Lung (tissue), 12 donors: ENCODE measurements around the gene ALK. TPM values are rescaled to one million over a fixed set of nuclear protein-coding genes. Genes with fewer than 3 reads are reported as not detected.

Experiments
- ATAC-seq: fragments of 200-7000 bp; cut with Tn5 transposase; one replicate; pipeline ENCODE4 v1.9.1; 2020; ENCODE audit warnings: moderate number of reproducible peaks; ENCODE audit not compliant: insufficient read depth, low FRiP score
- DNase-seq, 3 donors: peaks; one replicate each; pipeline ENCODE4 v3.0.0-alpha.2; 2013 to 2017
- H3K27ac ChIP-seq, 2 donors: one replicate each; pipeline ENCODE4 v1.5.1; 2013; ENCODE audit warnings: mild to moderate bottlenecking in 2 of 2, moderate library complexity in 2 of 2, control low read depth in 1 of 2, inconsistent platforms in 1 of 2, low read depth in 1 of 2, low read length in 1 of 2
- H3K27me3 ChIP-seq, 3 donors: one replicate each; pipeline ENCODE4 v1.5.1; 2013; ENCODE audit warnings: low read length in 2 of 3; ENCODE audit not compliant: control insufficient read depth in 3 of 3, insufficient read depth in 3 of 3
- H3K36me3 ChIP-seq, 4 donors: one replicate each; pipeline ENCODE4 v1.5.1; 2013; ENCODE audit warnings: low read length in 4 of 4, mild to moderate bottlenecking in 1 of 4, moderate library complexity in 1 of 4; ENCODE audit not compliant: control insufficient read depth in 4 of 4, insufficient read depth in 4 of 4
- H3K4me1 ChIP-seq, 5 donors: one replicate each; pipeline ENCODE4 v1.5.1; 2013; ENCODE audit warnings: low read length in 5 of 5, mild to moderate bottlenecking in 2 of 5, moderate library complexity in 1 of 5; ENCODE audit not compliant: control insufficient read depth in 5 of 5, insufficient read depth in 5 of 5
- H3K4me3 ChIP-seq: one replicate; pipeline ENCODE4 v1.5.1; 2013; ENCODE audit warnings: mild to moderate bottlenecking, control low read depth, moderate library complexity
- H3K9ac ChIP-seq, 2 donors: one replicate each; pipeline ENCODE4 v1.5.1; 2013; ENCODE audit warnings: low read length in 2 of 2, control low read depth in 1 of 2; ENCODE audit not compliant: insufficient read depth in 1 of 2
- H3K9me3 ChIP-seq, 4 donors: one replicate each; pipeline ENCODE4 v1.5.1; 2013; ENCODE audit warnings: low read length in 3 of 4, mild to moderate bottlenecking in 1 of 4, moderate library complexity in 1 of 4; ENCODE audit not compliant: control insufficient read depth in 4 of 4, insufficient read depth in 3 of 4
- WGBS, 2 donors: extraction: QIAGEN DNeasy Blood & Tissue Kit; methylation state at CpG; one replicate each; pipeline ENCODE4 v1.1.7; 2013; 5-methylcytosine and 5-hydroxymethylcytosine counted together
- polyA plus RNA-seq, 2 donors: library from polyadenylated mRNA; stranded (reverse); fragments of 200-250 nt; gene quantifications; one replicate each; pipeline ENCODE4 v1.2.1, GENCODE V29; 2013
- total RNA-seq, 2 donors: library from RNA; depleted of rRNA in 1 of 2; stranded (reverse); fragments of >200 nt in 1 of 2; gene quantifications; one replicate each; pipeline ENCODE4 v1.2.1, GENCODE V29; 2014 to 2021
- TF ChIP-seq, protein P1 (sequence below): IDR thresholded peaks from 2 replicates; pipeline ENCODE4 v1.5.1; 2012; ENCODE audit warnings: mild to moderate bottlenecking; ENCODE audit errors: control extremely low read depth, extremely low read depth
- donor health status: control.
- donor health status: control.
- donor health status: Bipolar disorder and iron deficiency.
- donor health status: healthy.
- donor health status: DM: yes; HTN: yes; CAD: no.

ALK gene
- total and polyA plus RNA-seq, 4 donors, result 0.09 to 0.25 (median 0.10) TPM; not detected in 1

DNA sequence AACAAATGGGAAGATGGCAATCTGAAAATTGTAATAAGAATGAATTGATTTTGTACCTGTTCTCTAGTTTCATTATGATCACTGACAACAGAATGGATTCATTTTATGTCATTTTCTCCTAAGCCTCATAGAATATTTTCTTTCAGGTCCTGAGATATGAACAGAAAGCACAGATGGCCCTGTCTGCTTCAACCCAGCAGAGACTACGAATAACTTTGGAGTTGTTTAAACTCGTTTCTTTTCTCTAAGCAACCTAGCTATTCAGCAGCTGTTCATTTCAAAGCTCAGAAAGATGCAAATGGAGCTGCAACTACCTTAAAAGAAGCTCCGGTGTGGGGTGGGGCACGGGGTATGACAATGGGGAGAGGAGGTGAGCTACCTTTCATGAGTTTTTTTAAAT is 124.9 kb downstream of the ALK start:
- ATAC-seq, result no peak

DNA sequence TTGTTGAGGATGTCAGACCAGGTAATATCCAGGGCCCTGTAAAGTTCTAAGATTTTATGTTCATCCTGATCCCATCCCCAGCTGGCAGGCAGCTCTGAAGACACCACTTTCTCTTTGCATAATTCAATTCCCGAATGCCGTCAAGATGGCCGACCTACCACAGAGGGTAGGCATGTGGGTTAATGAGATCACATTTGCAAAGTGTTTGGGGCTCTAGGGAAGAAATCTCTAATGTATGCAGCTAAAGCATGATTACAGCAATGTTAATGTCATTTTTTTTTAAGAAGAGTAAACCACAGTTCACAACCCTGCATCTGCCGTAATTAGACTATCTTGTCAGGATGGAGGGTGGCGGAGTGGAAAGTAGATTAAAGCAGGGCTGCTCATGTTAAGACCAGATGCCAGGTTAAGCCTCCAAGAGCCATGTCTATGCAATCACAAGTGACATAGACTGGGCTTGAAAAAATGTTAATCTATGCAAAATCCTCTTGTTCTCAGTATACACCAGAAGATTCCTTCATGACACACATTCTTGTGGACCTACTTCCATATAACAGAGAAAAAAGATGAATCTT is 131.4 kb downstream of the ALK start:
- ATAC-seq (no peak), DNase-seq (no peak)
- TF ChIP-seq, protein P1, sequence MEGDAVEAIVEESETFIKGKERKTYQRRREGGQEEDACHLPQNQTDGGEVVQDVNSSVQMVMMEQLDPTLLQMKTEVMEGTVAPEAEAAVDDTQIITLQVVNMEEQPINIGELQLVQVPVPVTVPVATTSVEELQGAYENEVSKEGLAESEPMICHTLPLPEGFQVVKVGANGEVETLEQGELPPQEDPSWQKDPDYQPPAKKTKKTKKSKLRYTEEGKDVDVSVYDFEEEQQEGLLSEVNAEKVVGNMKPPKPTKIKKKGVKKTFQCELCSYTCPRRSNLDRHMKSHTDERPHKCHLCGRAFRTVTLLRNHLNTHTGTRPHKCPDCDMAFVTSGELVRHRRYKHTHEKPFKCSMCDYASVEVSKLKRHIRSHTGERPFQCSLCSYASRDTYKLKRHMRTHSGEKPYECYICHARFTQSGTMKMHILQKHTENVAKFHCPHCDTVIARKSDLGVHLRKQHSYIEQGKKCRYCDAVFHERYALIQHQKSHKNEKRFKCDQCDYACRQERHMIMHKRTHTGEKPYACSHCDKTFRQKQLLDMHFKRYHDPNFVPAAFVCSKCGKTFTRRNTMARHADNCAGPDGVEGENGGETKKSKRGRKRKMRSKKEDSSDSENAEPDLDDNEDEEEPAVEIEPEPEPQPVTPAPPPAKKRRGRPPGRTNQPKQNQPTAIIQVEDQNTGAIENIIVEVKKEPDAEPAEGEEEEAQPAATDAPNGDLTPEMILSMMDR, result no peak
- Histone ChIP-seq H3K36me3 (no peaks in the 10 kb centered on the region), H3K9me3 (no peaks in the 10 kb centered on the region), H3K9ac (no peak overlapping the region), H3K4me1 (no peaks in the 10 kb centered on the region), H3K27ac (no peak overlapping the region), H3K4me3 (no peak overlapping the region), H3K27me3 (no peaks in the 10 kb centered on the region)
- 87 to 95% methylated on average over 5 of the region's 5 CpGs for WGBS, 2 donors

More for the DNA sequence above, 124.9 kb downstream of the ALK start:
- Histone ChIP-seq H3K36me3 (no peaks in the 10 kb centered on the region), H3K27ac (no peak overlapping the region), H3K27me3 (no peaks in the 10 kb centered on the region), H3K9ac (no peak overlapping the region), H3K4me3 (no peak overlapping the region), H3K4me1 (no peaks in the 10 kb centered on the region), H3K9me3 (no peaks in the 10 kb centered on the region)
- TF ChIP-seq, protein P1, result no peak
- no peak for DNase-seq
- 64 to 70% methylated on average over 4 of the region's 4 CpGs for WGBS, 2 donors

DNA sequence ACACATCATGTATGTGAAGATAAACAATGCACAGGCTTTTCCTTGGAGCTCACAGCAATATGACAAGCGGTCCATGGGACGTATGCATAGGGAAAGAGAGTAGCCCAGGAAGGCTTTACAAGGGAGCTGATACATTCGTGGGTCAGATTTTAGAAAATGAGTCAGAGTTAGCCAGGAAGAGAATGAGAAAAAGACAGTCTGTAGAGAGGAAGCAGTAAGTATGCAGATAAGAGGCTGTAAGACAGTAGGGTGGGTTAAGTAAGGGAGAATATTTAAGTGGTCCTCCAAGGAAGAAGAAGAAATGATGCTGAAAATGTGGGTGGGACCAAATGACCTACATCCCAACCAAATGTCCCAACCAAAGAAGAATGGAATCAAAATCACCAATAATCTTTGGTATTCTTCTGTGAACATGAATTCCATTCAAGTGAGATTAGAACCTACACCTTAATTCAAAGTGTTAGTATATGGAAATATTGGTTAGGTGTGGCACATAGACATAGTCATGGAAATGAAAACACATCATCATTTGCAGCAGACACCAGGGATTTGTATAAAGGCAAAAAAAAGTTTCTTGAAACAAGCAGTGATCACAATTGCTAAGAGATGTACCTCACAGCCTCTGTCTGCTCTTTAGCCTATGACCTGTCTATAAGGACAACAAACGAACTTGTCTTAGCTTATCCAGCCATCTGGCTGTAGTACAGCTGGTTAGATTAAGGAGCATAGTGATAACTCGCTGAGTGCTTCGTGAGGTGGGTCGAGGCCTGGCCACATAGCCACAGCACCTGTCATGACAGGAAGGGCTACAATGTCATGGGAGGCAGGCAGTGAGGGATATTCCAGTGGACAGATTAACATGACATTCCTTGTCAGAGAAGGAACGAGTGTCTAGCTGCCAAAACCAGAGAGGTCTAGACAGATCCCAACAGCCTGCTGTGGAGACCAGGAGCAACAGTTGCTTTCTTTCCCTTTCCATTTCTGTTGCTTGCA is 133.6 kb downstream of the ALK start:
- TF ChIP-seq, protein P1, result no peak
- Histone ChIP-seq H3K4me3 (no peak overlapping the region), H3K27ac (no peak overlapping the region), H3K4me1 (no peaks in the 10 kb centered on the region), H3K9me3 (no peaks in the 10 kb centered on the region), H3K27me3 (no peaks in the 10 kb centered on the region), H3K9ac (no peak overlapping the region), H3K36me3 (no peaks in the 10 kb centered on the region)
- DNase-seq (no peak), ATAC-seq (no peak)
- 67 to 80% methylated on average over 8 of the region's 8 CpGs for WGBS, 2 donors
